Right lobe of liver (tissue), 4 donors: ENCODE measurements around the gene TTBK2.

Experiments used
- POLR2A ChIP-seq: fragments of 450-650 bp; IDR thresholded peaks from one replicate; pipeline ENCODE4 v1.6.1; 2017; ENCODE audit warnings: antibody characterized with exemption, mild to moderate bottlenecking
- TF ChIP-seq, protein P1 (sequence below), 4 donors: fragments of 200-600 bp in 3 of 4; fragments of 450-650 bp in 1 of 4; IDR thresholded peaks; one replicate each; pipeline versions ENCODE4 v1.5.1 to v1.8.0; 2016 to 2022; ENCODE audit warnings: antibody characterized with exemption in 4 of 4, mild to moderate bottlenecking in 2 of 4
- donor health status: DM: no; HTN: no; CAD: no.
- donor health status: DM: no; HTN: no; CAD: no.
- donor health status: DM: no; HTN: yes; CAD: no.

GRCh38 chr15:42914728-42915497 is 5.7 kb downstream of the TTBK2 start:
- no peak for TF ChIP-seq POLR2A
- TF ChIP-seq, protein P1, sequence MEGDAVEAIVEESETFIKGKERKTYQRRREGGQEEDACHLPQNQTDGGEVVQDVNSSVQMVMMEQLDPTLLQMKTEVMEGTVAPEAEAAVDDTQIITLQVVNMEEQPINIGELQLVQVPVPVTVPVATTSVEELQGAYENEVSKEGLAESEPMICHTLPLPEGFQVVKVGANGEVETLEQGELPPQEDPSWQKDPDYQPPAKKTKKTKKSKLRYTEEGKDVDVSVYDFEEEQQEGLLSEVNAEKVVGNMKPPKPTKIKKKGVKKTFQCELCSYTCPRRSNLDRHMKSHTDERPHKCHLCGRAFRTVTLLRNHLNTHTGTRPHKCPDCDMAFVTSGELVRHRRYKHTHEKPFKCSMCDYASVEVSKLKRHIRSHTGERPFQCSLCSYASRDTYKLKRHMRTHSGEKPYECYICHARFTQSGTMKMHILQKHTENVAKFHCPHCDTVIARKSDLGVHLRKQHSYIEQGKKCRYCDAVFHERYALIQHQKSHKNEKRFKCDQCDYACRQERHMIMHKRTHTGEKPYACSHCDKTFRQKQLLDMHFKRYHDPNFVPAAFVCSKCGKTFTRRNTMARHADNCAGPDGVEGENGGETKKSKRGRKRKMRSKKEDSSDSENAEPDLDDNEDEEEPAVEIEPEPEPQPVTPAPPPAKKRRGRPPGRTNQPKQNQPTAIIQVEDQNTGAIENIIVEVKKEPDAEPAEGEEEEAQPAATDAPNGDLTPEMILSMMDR (IDR thresholded peaks at IDR 0.05): no peak
